MCF 10A (cell line): Measurements from ENCODE around the gene ZNF429. TPM values are rescaled to one million over a fixed set of nuclear protein-coding genes. Genes with fewer than 3 reads are reported as not detected.
A peak's percentile ranks its signal among the peaks of the same experiment; 100 is the strongest.
"Not testable (repeated sequence)": the region's sequence is repeated elsewhere in the genome, so short reads cannot be mapped to it uniquely, and the experiment has no call there.

Source experiments
- BruUV-seq: library from RNA; stranded (reverse); fragments of 400-500 nt; replicated peaks from 2 replicates; lab custom pipeline; 2021; lab: Mats Ljungman, UMichigan
- CTCF ChIA-PET: fragments of 300-600 bp; sonication (Branson Sonifier 250); formaldehyde crosslinking; extraction: SDS; loops from one replicate; lab custom pipeline; 2021; ENCODE audit warnings: antibody characterized with exemption, inconsistent platforms; lab: Yijun Ruan, JAX
- POLR2A ChIA-PET: fragments of 300-600, 350-650 bp; sonication (Branson Sonifier 250); formaldehyde crosslinking; extraction: SDS; loops from one replicate; lab custom pipeline; 2020; ENCODE audit warnings: antibody characterized with exemption, inconsistent platforms; lab: Yijun Ruan, JAX
- DNase-seq: peaks from one replicate; pipeline ENCODE4 v3.0.0-alpha.2; 2018; ENCODE audit not compliant: unreplicated experiment
- H3K27ac Mint-ChIP-seq: one replicate; pipeline ENCODE4 v1.8.0; 2022; ENCODE audit warnings: mild to moderate bottlenecking, low read depth, mixed read lengths; ENCODE audit not compliant: unreplicated experiment
- H3K27me3 Mint-ChIP-seq: one replicate; pipeline ENCODE4 v1.8.0; 2022; ENCODE audit warnings: mixed read lengths; ENCODE audit not compliant: insufficient read depth, unreplicated experiment
- H3K36me3 Mint-ChIP-seq: one replicate; pipeline ENCODE4 v1.8.0; 2022; ENCODE audit warnings: mild to moderate bottlenecking, moderate library complexity, mixed read lengths; ENCODE audit not compliant: insufficient read depth, unreplicated experiment
- H3K4me1 Mint-ChIP-seq: one replicate; pipeline ENCODE4 v1.8.0; 2022; ENCODE audit warnings: mixed read lengths; ENCODE audit not compliant: insufficient read depth, unreplicated experiment
- H3K4me3 Mint-ChIP-seq: one replicate; pipeline ENCODE4 v1.8.0; 2022; ENCODE audit warnings: mild to moderate bottlenecking, moderate library complexity, mixed read lengths; ENCODE audit not compliant: unreplicated experiment
- H3K9me3 Mint-ChIP-seq: one replicate; pipeline ENCODE4 v1.8.0; 2022; ENCODE audit warnings: mixed read lengths; ENCODE audit not compliant: unreplicated experiment
- CTCF ChIP-seq: fragments of 200-600 bp; IDR thresholded peaks from one replicate; pipeline ENCODE4 v1.8.0; 2022; ENCODE audit warnings: antibody characterized with exemption, mild to moderate bottlenecking; ENCODE audit not compliant: unreplicated experiment
- intact Hi-C: fragments of 100-400 bp; cut with micrococcal nuclease; formaldehyde crosslinking; loops from 2 replicates; pipeline ENCODE4 v1.14.1; 2022
- total RNA-seq: library from RNA; stranded (reverse); gene quantifications from 2 replicates; pipeline ENCODE4 v1.2.3, GENCODE V29; 2022

ZNF429 gene
- total RNA-seq, 1 experiment from 2014 or later = 4.0 TPM

- Mint-ChIP-seq H3K27ac (peak overlapping the region; percentile 51), H3K27me3 (no peaks in the 10 kb centered on the region), H3K4me3 (no peak overlapping the region), H3K4me1 (no peaks in the 10 kb centered on the region), H3K36me3 (peaks cover 7% of the 10 kb centered on the region), H3K9me3 (peaks cover 15% of the 10 kb centered on the region)
- no peak for DNase-seq
- intact Hi-C loops = no loop called here
- no peak for TF ChIP-seq CTCF
- BruUV-seq = no TSS peak
- ChIA-PET POLR2A (no interaction called here), CTCF (interaction anchor here (0.6 to 1.0 kb wide), 3 partner anchors 30 to 769 kb away, joined by 3 to 4 read pairs (median 4); no protein-coding TSS in a partner anchor)
These were observed 8.2 kb downstream of the ZNF429 start for GRCh38 chr19:21513651-21514050.

GRCh38 chr19:21519488-21519887 lies 14.1 kb downstream of the ZNF429 start:
- POLR2A ChIA-PET = no interaction called here
- H3K36me3 Mint-ChIP-seq = peaks cover 15% of the 10 kb centered on the region
- no peaks in the 10 kb centered on the region for H3K4me1 Mint-ChIP-seq
- no peak overlapping the region for H3K27ac Mint-ChIP-seq
- no peak for DNase-seq
- intact Hi-C loops = no loop called here
- H3K27me3 Mint-ChIP-seq = no peaks in the 10 kb centered on the region
- no TSS peak for BruUV-seq
- TF ChIP-seq CTCF = no peak
- H3K4me3 Mint-ChIP-seq = no peak overlapping the region
- CTCF ChIA-PET = no interaction called here
- peaks cover 21% of the 10 kb centered on the region for H3K9me3 Mint-ChIP-seq

DNA sequence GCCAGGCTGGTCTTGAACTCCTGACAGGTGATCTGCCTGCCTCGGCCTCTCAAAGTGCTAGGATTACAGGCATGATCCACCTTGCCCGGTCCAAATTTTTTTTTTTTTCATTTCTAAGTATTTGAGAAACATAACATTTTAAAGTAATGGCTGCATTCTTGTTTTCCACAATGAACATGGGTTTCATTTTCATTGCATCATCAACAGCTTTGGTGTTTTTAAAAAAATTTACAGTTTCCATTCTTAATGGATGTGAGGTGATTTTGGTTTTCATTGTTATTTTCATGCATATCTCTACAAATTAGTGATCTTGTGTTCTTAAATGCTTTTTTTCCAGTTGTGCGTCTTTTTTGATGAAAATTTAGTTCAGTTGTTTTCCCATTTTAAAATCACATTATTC lies 27.5 kb downstream of the ZNF429 start:
- CTCF ChIA-PET = no interaction called here
- no peak for DNase-seq
- Mint-ChIP-seq H3K27ac (no peak overlapping the region), H3K9me3 (peaks cover 15% of the 10 kb centered on the region), H3K36me3 (peaks cover 23% of the 10 kb centered on the region), H3K4me3 (no peak overlapping the region), H3K27me3 (no peaks in the 10 kb centered on the region), H3K4me1 (no peaks in the 10 kb centered on the region)
- POLR2A ChIA-PET = no interaction called here
- no TSS peak for BruUV-seq
- intact Hi-C loops = no loop called here
- no peak for TF ChIP-seq CTCF

- intact Hi-C loops, H3K27ac Mint-ChIP-seq, BruUV-seq, DNase-seq, H3K4me1 Mint-ChIP-seq, H3K9me3 Mint-ChIP-seq, POLR2A ChIA-PET, H3K4me3 Mint-ChIP-seq, H3K27me3 Mint-ChIP-seq: not testable (repeated sequence)
- CTCF ChIA-PET = interaction anchor here (0.6 kb wide), 2 partner anchors 25 to 237 kb away, joined by 3 to 4 read pairs; no protein-coding TSS in a partner anchor
- peaks cover 19% of the 10 kb centered on the region for H3K36me3 Mint-ChIP-seq
These were observed 31.4 kb downstream of the ZNF429 start for GRCh38 chr19:21536741-21537290.
